22Rv1 (cell line): ENCODE results near the gene PDP2.

Experiments used
- ZFX ChIP-seq: fragments of 450-650 bp; IDR thresholded peaks from 2 replicates; pipeline ENCODE4 v1.6.1; 2017; ENCODE audit warnings: antibody characterized with exemption, borderline replicate concordance
- TF ChIP-seq, protein P1 (sequence below): fragments of 450-650 bp; IDR thresholded peaks from 2 replicates; pipeline ENCODE4 v1.5.1; 2017; ENCODE audit warnings: mild to moderate bottlenecking

DNA sequence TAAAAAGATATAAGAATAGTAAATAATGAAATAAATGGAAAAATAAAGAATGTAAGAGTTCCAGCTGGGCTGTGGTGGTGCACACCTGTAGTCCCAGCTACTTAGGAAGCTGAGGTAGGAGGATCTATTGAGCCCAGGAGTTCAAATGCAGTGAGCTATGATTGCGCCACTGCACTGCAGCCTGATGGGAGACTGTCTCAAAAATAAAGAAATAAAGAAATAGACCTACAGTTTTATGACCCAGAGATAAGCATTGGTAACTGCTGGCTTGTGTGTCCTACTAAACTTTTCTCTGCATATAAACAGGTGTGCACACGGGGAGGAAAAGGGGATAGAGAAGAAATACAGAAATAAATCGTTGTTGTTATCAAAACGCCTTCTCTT is 7.8 kb upstream of the PDP2 start:
- TF ChIP-seq, protein P1, sequence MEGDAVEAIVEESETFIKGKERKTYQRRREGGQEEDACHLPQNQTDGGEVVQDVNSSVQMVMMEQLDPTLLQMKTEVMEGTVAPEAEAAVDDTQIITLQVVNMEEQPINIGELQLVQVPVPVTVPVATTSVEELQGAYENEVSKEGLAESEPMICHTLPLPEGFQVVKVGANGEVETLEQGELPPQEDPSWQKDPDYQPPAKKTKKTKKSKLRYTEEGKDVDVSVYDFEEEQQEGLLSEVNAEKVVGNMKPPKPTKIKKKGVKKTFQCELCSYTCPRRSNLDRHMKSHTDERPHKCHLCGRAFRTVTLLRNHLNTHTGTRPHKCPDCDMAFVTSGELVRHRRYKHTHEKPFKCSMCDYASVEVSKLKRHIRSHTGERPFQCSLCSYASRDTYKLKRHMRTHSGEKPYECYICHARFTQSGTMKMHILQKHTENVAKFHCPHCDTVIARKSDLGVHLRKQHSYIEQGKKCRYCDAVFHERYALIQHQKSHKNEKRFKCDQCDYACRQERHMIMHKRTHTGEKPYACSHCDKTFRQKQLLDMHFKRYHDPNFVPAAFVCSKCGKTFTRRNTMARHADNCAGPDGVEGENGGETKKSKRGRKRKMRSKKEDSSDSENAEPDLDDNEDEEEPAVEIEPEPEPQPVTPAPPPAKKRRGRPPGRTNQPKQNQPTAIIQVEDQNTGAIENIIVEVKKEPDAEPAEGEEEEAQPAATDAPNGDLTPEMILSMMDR, result no peak
- no peak for TF ChIP-seq ZFX
